Loucy (cell line): Measurements from ENCODE around the gene GNE.

Experiments
- H2AFZ ChIP-seq: fragments of 200-600 bp; sonication (generic); 2 replicates; pipeline ENCODE4 v1.6.0; 2016; ENCODE audit warnings: antibody characterized with exemption, mild to moderate bottlenecking, low read length, moderate library complexity
- H3F3A ChIP-seq: fragments of 200-600 bp; 2 replicates; pipeline ENCODE4 v1.6.0; 2016; ENCODE audit warnings: antibody characterized with exemption, low read depth, mild to moderate bottlenecking
- H3K27me3 ChIP-seq: fragments of 200-600 bp; sonication (generic); 2 replicates; pipeline ENCODE4 v1.6.1; 2014; ENCODE audit warnings: low read length, mild to moderate bottlenecking; ENCODE audit not compliant: insufficient read depth, poor library complexity, severe bottlenecking
- H3K36me3 ChIP-seq: fragments of 200-600 bp; sonication (generic); 2 replicates; pipeline ENCODE4 v1.6.1; 2016; ENCODE audit warnings: low read length; ENCODE audit not compliant: insufficient read depth
- H3K4me1 ChIP-seq: fragments of 200-600 bp; sonication (generic); 2 replicates; pipeline ENCODE4 v1.5.1; 2014; ENCODE audit warnings: low read length, mild to moderate bottlenecking; ENCODE audit not compliant: insufficient read depth, poor library complexity, severe bottlenecking
- H3K4me2 ChIP-seq: fragments of 200-600 bp; sonication (generic); 2 replicates; pipeline ENCODE4 v1.6.0; 2014; ENCODE audit warnings: antibody characterized with exemption, low read length, low read depth, mild to moderate bottlenecking; ENCODE audit not compliant: poor library complexity, severe bottlenecking
- H3K4me3 ChIP-seq: fragments of 200-600 bp; sonication (generic); 2 replicates; pipeline ENCODE4 v1.5.1; 2014; ENCODE audit warnings: low read length, mild to moderate bottlenecking, mixed read lengths; ENCODE audit not compliant: poor library complexity, severe bottlenecking
- H3K79me2 ChIP-seq: fragments of 200-600 bp; sonication (generic); 2 replicates; pipeline ENCODE4 v1.6.1; 2014; ENCODE audit warnings: low read length; ENCODE audit not compliant: insufficient read depth
- H3K9ac ChIP-seq: fragments of 200-600 bp; sonication (generic); 2 replicates; pipeline ENCODE4 v1.6.0; 2014; ENCODE audit warnings: mild to moderate bottlenecking, low read depth, low read length, moderate library complexity; ENCODE audit not compliant: poor library complexity, severe bottlenecking
- H3K9me2 ChIP-seq: fragments of 200-600 bp; sonication (generic); replicated peaks from 2 replicates; pipeline ENCODE4 v1.6.1; 2016; ENCODE audit warnings: low read depth, low read length, mixed read lengths
- H3K9me3 ChIP-seq: fragments of 200-600 bp; sonication (generic); 2 replicates; pipeline ENCODE4 v1.6.1; 2014; ENCODE audit warnings: mild to moderate bottlenecking, antibody characterized with exemption, low read length, low read depth; ENCODE audit not compliant: insufficient read depth
- H4K20me1 ChIP-seq: fragments of 200-600 bp; sonication (generic); 2 replicates; pipeline ENCODE4 v1.6.0; 2014; ENCODE audit warnings: antibody characterized with exemption, low read length, mild to moderate bottlenecking; ENCODE audit not compliant: insufficient read depth, poor library complexity, severe bottlenecking
- CTCF ChIP-seq: fragments of 200-600 bp; sonication (generic); conservative IDR thresholded peaks from 2 replicates; pipeline ENCODE4 v1.5.1; 2014; ENCODE audit warnings: mild to moderate bottlenecking, antibody characterized with exemption, low read length
- EZH2phosphoT487 ChIP-seq: fragments of 200-600 bp; IDR thresholded peaks from 2 replicates; pipeline ENCODE4 v1.6.1; 2018; ENCODE audit warnings: antibody characterized with exemption, mild to moderate bottlenecking, moderate library complexity, borderline replicate concordance

Gene GNE

GRCh38 chr9:36174271-36174670 is 84.0 kb downstream of the GNE start:
- TF ChIP-seq EZH2phosphoT487 (no peak), CTCF (no peak)

GRCh38 chr9:36173861-36174260 is 84.4 kb downstream of the GNE start:
- H3K4me2 ChIP-seq: no peak overlapping the region
- peaks cover under 1% of the 10 kb centered on the region for H3K4me1 ChIP-seq
- H3K9me3 ChIP-seq: no peaks in the 10 kb centered on the region
- H3F3A ChIP-seq: no peaks in the 10 kb centered on the region
- no peaks in the 10 kb centered on the region for H3K27me3 ChIP-seq
- no peak overlapping the region for H3K9ac ChIP-seq
- no peaks in the 10 kb centered on the region for H3K36me3 ChIP-seq
- no peaks in the 10 kb centered on the region for H3K79me2 ChIP-seq
- no peaks in the 10 kb centered on the region for H4K20me1 ChIP-seq
- no peak overlapping the region for H3K4me3 ChIP-seq
- H3K9me2 ChIP-seq: no peaks in the 10 kb centered on the region
- H2AFZ ChIP-seq: no peak overlapping the region
- TF ChIP-seq EZH2phosphoT487: no peak
- TF ChIP-seq CTCF: no peak

More at GRCh38 chr9:36174271-36174670, 84.0 kb downstream of the GNE start:
- Histone ChIP-seq H3K79me2 (no peaks in the 10 kb centered on the region), H3K4me1 (peaks cover 5% of the 10 kb centered on the region), H3K9me2 (no peaks in the 10 kb centered on the region), H3K27me3 (no peaks in the 10 kb centered on the region), H3K4me3 (no peak overlapping the region), H4K20me1 (no peaks in the 10 kb centered on the region), H3K9me3 (no peaks in the 10 kb centered on the region), H2AFZ (no peak overlapping the region), H3K4me2 (no peak overlapping the region), H3K36me3 (no peaks in the 10 kb centered on the region), H3K9ac (no peak overlapping the region), H3F3A (no peaks in the 10 kb centered on the region)

GRCh38 chr9:36170531-36170930 is 87.7 kb downstream of the GNE start:
- Histone ChIP-seq H3K79me2 (no peaks in the 10 kb centered on the region), H3K36me3 (no peaks in the 10 kb centered on the region), H3K9ac (no peak overlapping the region)

More at GRCh38 chr9:36170531-36170930, 87.7 kb downstream of the GNE start:
- Histone ChIP-seq H3K4me1 (no peaks in the 10 kb centered on the region), H3F3A (no peaks in the 10 kb centered on the region), H3K27me3 (no peaks in the 10 kb centered on the region), H3K9me2 (no peaks in the 10 kb centered on the region), H2AFZ (no peak overlapping the region), H3K9me3 (no peaks in the 10 kb centered on the region), H3K4me2 (no peak overlapping the region), H3K4me3 (no peak overlapping the region), H4K20me1 (no peaks in the 10 kb centered on the region)
- TF ChIP-seq EZH2phosphoT487: no peak
- no peak for TF ChIP-seq CTCF
